HepG2 (cell line): ENCODE data around the gene SYAP1. TPM values are rescaled to one million over a fixed set of nuclear protein-coding genes. Genes with fewer than 3 reads are reported as not detected.

Experiments used
- ATAC-seq: fragments of 200-7000 bp; cut with Tn5 transposase; 3 replicates; pipeline ENCODE4 v1.9.1; 2020; ENCODE audit warnings: mild to moderate bottlenecking, moderate library complexity
- BruUV-seq: library from RNA; stranded (reverse); fragments of 400-500 nt; replicated peaks from 2 replicates; lab custom pipeline; 2021; lab: Mats Ljungman, UMichigan
- CTCF ChIA-PET: fragments of 300-600 bp; formaldehyde crosslinking; extraction: SDS; loops from one replicate; lab custom pipeline; 2021; ENCODE audit warnings: low total read pairs, inconsistent platforms, low intra/inter-chr PET ratio; lab: Yijun Ruan, JAX
- POLR2A ChIA-PET: fragments of 350-600 bp; sonication (Branson Sonifier 250); formaldehyde crosslinking; loops from one replicate; lab custom pipeline; 2020; ENCODE audit warnings: antibody characterized with exemption, inconsistent platforms; lab: Yijun Ruan, JAX
- DNase-seq: peaks from one replicate; pipeline ENCODE4 v3.0.0-alpha.2; 2015; ENCODE audit warnings: low spot score
- FAIRE-seq: peaks from 3 replicates; lab custom pipeline; 2011; peaks lifted over from hg19 to GRCh38; lab: Jason Lieb, UNC
- H2AFZ ChIP-seq: one replicate; pipeline ENCODE4 v1.6.1; 2011; ENCODE audit warnings: low read length, inconsistent platforms
- H3K27ac ChIP-seq: fragments of 300-600 bp; 3 replicates; pipeline ENCODE4 v1.8.0; 2011; ENCODE audit warnings: mixed run types, mild to moderate bottlenecking, mixed read lengths, low read length, inconsistent platforms; ENCODE audit not compliant: insufficient read depth; ENCODE audit errors: extremely low read length
- H3K27me3 ChIP-seq, 2 experiments: fragments of 200-600 bp in 1 of 2; 2 replicates in 1 of 2; 3 replicates in 1 of 2; pipeline versions ENCODE4 v1.6.0 to v1.8.0; 2011; ENCODE audit warnings: low read length in 2 of 2, mild to moderate bottlenecking in 2 of 2, moderate library complexity in 2 of 2, inconsistent platforms in 1 of 2; ENCODE audit not compliant: insufficient read depth in 2 of 2, control insufficient read depth in 1 of 2
- H3K36me3 ChIP-seq, 2 experiments: fragments of 200-600 bp in 1 of 2; replicated peaks in 1 of 2; 2 replicates in 1 of 2; 3 replicates in 1 of 2; pipeline versions ENCODE4 v1.5.1 to v1.8.0; 2011; ENCODE audit warnings: low read length in 2 of 2, inconsistent platforms in 1 of 2; ENCODE audit not compliant: insufficient read depth in 2 of 2, control insufficient read depth in 1 of 2
- H3K4me1 ChIP-seq: 2 replicates; pipeline ENCODE4 v1.5.1; 2012; ENCODE audit warnings: low read length, inconsistent platforms; ENCODE audit not compliant: insufficient read depth
- H3K4me2 ChIP-seq: 2 replicates; pipeline ENCODE4 v1.6.0; 2011; ENCODE audit warnings: low read depth, low read length, inconsistent platforms
- H3K4me3 ChIP-seq, 3 experiments: fragments of 200-600 bp in 1 of 3; sonication (generic), shearing (Covaris generic) in 1 of 3; replicated peaks in 1 of 3; 2 replicates each; pipeline ENCODE4 v1.5.1; 2011 to 2016; ENCODE audit warnings: low read length in 3 of 3, inconsistent platforms in 2 of 3, low read depth in 2 of 3, mild to moderate bottlenecking in 2 of 3, control low read depth in 1 of 3, mixed read lengths in 1 of 3; ENCODE audit not compliant: insufficient read depth in 1 of 3
- H3K79me2 ChIP-seq: one replicate; pipeline ENCODE4 v1.6.1; 2011; ENCODE audit warnings: low read length, inconsistent platforms; ENCODE audit not compliant: insufficient read depth
- H3K9ac ChIP-seq: 2 replicates; pipeline ENCODE4 v1.6.0; 2011; ENCODE audit warnings: mild to moderate bottlenecking, low read depth, low read length, inconsistent platforms; ENCODE audit not compliant: insufficient read depth
- H3K9me3 ChIP-seq: 2 replicates; pipeline ENCODE4 v1.5.1; 2012; ENCODE audit warnings: mild to moderate bottlenecking, low read length
- H4K20me1 ChIP-seq: 2 replicates; pipeline ENCODE4 v1.6.0; 2011; ENCODE audit warnings: inconsistent platforms, mild to moderate bottlenecking, low read length, moderate library complexity; ENCODE audit not compliant: insufficient read depth
- AKAP8 ChIP-seq: sonication (generic); formaldehyde crosslinking; IDR thresholded peaks from 2 replicates; pipeline ENCODE4 v1.5.1; 2020; ENCODE audit warnings: mild to moderate bottlenecking, missing genetic modification reagents
- CBX5 ChIP-seq: sonication (generic); formaldehyde crosslinking; IDR thresholded peaks from 2 replicates; pipeline ENCODE4 v1.4.0; 2020; ENCODE audit warnings: missing genetic modification reagents, borderline replicate concordance
- ETV5 ChIP-seq: IDR thresholded peaks from 2 replicates; pipeline ENCODE4 v1.6.1; 2018; ENCODE audit warnings: missing biosample characterization, missing genetic modification reagents, inconsistent platforms, borderline replicate concordance
- HIC2 ChIP-seq: sonication (generic); formaldehyde crosslinking; IDR thresholded peaks from 2 replicates; pipeline ENCODE4 v1.9.0; 2022; ENCODE audit warnings: low read depth, missing genetic modification reagents
- KLF9 ChIP-seq: IDR thresholded peaks from 2 replicates; pipeline ENCODE4 v1.6.1; 2016; ENCODE audit warnings: low read depth
- LCORL ChIP-seq, 2 experiments: fragments of 450-650 bp in 1 of 2; sonication (generic) in 1 of 2; formaldehyde crosslinking in 1 of 2; IDR thresholded peaks; 2 replicates each; pipeline versions ENCODE4 v1.5.0 to v1.6.1; 2017 to 2020; ENCODE audit warnings: antibody characterized with exemption in 1 of 2, missing genetic modification reagents in 1 of 2
- MAX ChIP-seq: IDR thresholded peaks from 2 replicates; pipeline ENCODE4 v1.6.1; 2012; ENCODE audit warnings: inconsistent platforms
- NFRKB ChIP-seq: fragments of 450-650 bp; IDR thresholded peaks from 2 replicates; pipeline ENCODE4 v1.6.1; 2017
- RFX3 ChIP-seq: IDR thresholded peaks from 2 replicates; pipeline ENCODE4 v1.6.1; 2016; ENCODE audit warnings: missing biosample characterization, missing genetic modification reagents
- THAP11 ChIP-seq: IDR thresholded peaks from 2 replicates; pipeline ENCODE4 v1.6.1; 2016; ENCODE audit warnings: missing biosample characterization, missing genetic modification reagents
- ZBTB10 ChIP-seq: sonication (generic); formaldehyde crosslinking; IDR thresholded peaks from 2 replicates; pipeline ENCODE4 v1.4.0; 2020; ENCODE audit warnings: missing genetic modification reagents, borderline replicate concordance
- ZFX ChIP-seq: sonication (generic); formaldehyde crosslinking; IDR thresholded peaks from 2 replicates; pipeline ENCODE4 v1.4.0; 2020; ENCODE audit warnings: mild to moderate bottlenecking, low read depth, missing genetic modification reagents, moderate library complexity
- ZNF605 ChIP-seq: sonication (generic); formaldehyde crosslinking; IDR thresholded peaks from 2 replicates; pipeline ENCODE4 v1.8.0; 2022; ENCODE audit warnings: mild to moderate bottlenecking, missing genetic modification reagents
- WGBS: methylation state at CpG from one replicate; pipeline ENCODE4 v1.1.6; 2017; ENCODE audit warnings: low lambda C conversion rate; 5-methylcytosine and 5-hydroxymethylcytosine counted together
- in situ Hi-C: cut with HindIII; loops from 2 replicates; pipeline ENCODE4 v1.10.0; 2017; ENCODE audit warnings: low pct_unique_long_range_greater_than_20kb; ENCODE audit not compliant: extremely low pct_ligation_motif_present
- intact Hi-C: fragments of 100-400 bp; cut with micrococcal nuclease; formaldehyde crosslinking; loops from one replicate; pipeline ENCODE4 v1.10.0; 2022; ENCODE audit not compliant: unreplicated experiment
- polyA plus RNA-seq, 8 experiments: library from polyadenylated mRNA; depleted of rRNA in 3 of 8; stranded (reverse) in 7 of 8; unstranded in 1 of 8; fragments of >200 nt; fragmentation: Illumina TruSeq in 4 of 8; extraction: Trizol in 4 of 8; gene quantifications; 2 replicates each; pipeline versions ENCODE4 v1.2.1 to v1.2.3, GENCODE V29; 2011 to 2016; ENCODE audit warnings: low read depth in 4 of 8, missing spikeins in 1 of 8, mixed read lengths in 1 of 8; ENCODE audit not compliant: insufficient read depth in 1 of 8
- total RNA-seq, 5 experiments: library from RNA; depleted of rRNA; stranded (reverse); fragments of >200 nt; fragmentation: Illumina TruSeq; extraction: Trizol; gene quantifications; 2 replicates each; pipeline ENCODE4 v1.2.3, GENCODE V29; 2016; ENCODE audit warnings: low read depth in 1 of 5

SYAP1 gene
- total and polyA plus RNA-seq, 2 of the 13 experiments (the other 11 are each of a cell fraction or from before 2014, with no cell fraction given): 4.9 to 18.5 TPM

- ChIA-PET CTCF (no interaction called here), POLR2A (interaction anchor here (1.7 to 2.4 kb wide), 4 partner anchors 8 to 60 kb away, joined by 5 to 23 read pairs (median 9); partner anchors contain the start of gene SYAP1)
- peak; percentile 36 for ATAC-seq
Observed at GRCh38 chrX:16711219-16711811, 8.1 kb upstream of the SYAP1 start.

GRCh38 chrX:16711893-16712547, 7.4 kb upstream of the SYAP1 start:
- Histone ChIP-seq H3K9ac (peak overlapping the region; percentile 80), H3K4me3 (peak overlapping the region; percentile 77 to 81 (median 77); a peak in 5 of 6 replicates), H3K9me3 (no peaks in the 10 kb centered on the region), H3K27ac (peak overlapping the region; percentile 90), H3K36me3 (no peaks in the 10 kb centered on the region), H3K27me3 (no peaks in the 10 kb centered on the region; a peak in 1 of 5 replicates), H3K4me1 (peaks cover 32% of the 10 kb centered on the region), H4K20me1 (no peaks in the 10 kb centered on the region), H3K4me2 (peak overlapping the region; percentile 80), H3K79me2 (peaks cover 8% of the 10 kb centered on the region), H2AFZ (no peak overlapping the region)
- intact Hi-C loops: loop anchor here (10.0 kb wide), 2 partner anchors 73 to 1837 kb away; partner anchors contain the start of genes FANCB, MOSPD2 and TXLNG
- CTCF ChIA-PET: no interaction called here
- ATAC-seq (peak; percentile 76), FAIRE-seq (no peak), DNase-seq (no peak)
- POLR2A ChIA-PET: interaction anchor here (0.6 to 2.4 kb wide), 8 partner anchors 9 to 245 kb away, joined by 3 to 23 read pairs (median 4); no protein-coding TSS in a partner anchor
- BruUV-seq: no TSS peak
- in situ Hi-C loops: no loop called here
- no CpG with 5 or more reads among the region's 67 CpGs for WGBS
- TF ChIP-seq HIC2 (CRISPR knock-in tag): no peak
- TF ChIP-seq AKAP8 (CRISPR knock-in tag): no peak
- no peak for TF ChIP-seq NFRKB
- TF ChIP-seq ZBTB10 (CRISPR knock-in tag): no peak
- no peak for TF ChIP-seq RFX3 (CRISPR knock-in tag)
- TF ChIP-seq THAP11 (CRISPR knock-in tag): 0 out of 2 replicates have a peak, but pooled peaks have one; percentile 9
- TF ChIP-seq ZFX (CRISPR knock-in tag): no peak; the same call in 1 of the 2 replicates
- TF ChIP-seq CBX5 (CRISPR knock-in tag): no peak

More at GRCh38 chrX:16711219-16711811, 8.1 kb upstream of the SYAP1 start:
- TF ChIP-seq ETV5 (CRISPR knock-in tag): peak; percentile 63; the same call in 1 of the 2 replicates
- TF ChIP-seq KLF9 (CRISPR knock-in tag): no peak
- 0 out of 2 replicates have a peak, but pooled peaks have one; percentile 41 for TF ChIP-seq MAX
- TF ChIP-seq LCORL (IDR thresholded peaks at IDR 0.05): no peak
- 0 out of 2 replicates have a peak, but pooled peaks have one; percentile 21 for TF ChIP-seq LCORL (CRISPR knock-in tag; IDR thresholded peaks at IDR 0.05)
- 0 out of 2 replicates have a peak, but pooled peaks have one; percentile 30 for TF ChIP-seq ZNF605 (CRISPR knock-in tag)
- Histone ChIP-seq H3K9ac (peak overlapping the region; percentile 80), H3K27ac (peak overlapping the region; percentile 90), H3K27me3 (no peaks in the 10 kb centered on the region; a peak in 1 of 5 replicates), H3K36me3 (no peaks in the 10 kb centered on the region), H3K4me3 (peak overlapping the region; percentile 77 to 81 (median 77)), H3K79me2 (peaks cover 8% of the 10 kb centered on the region), H3K9me3 (no peaks in the 10 kb centered on the region), H3K4me2 (peak overlapping the region; percentile 80), H2AFZ (no peak overlapping the region), H4K20me1 (no peaks in the 10 kb centered on the region), H3K4me1 (peaks cover 32% of the 10 kb centered on the region)
- BruUV-seq: no TSS peak
- FAIRE-seq: peak; percentile 78
- in situ Hi-C loops: no loop called here
- 8% methylated on average over 9 of the region's 9 CpGs for WGBS
- intact Hi-C loops: loop anchor here (10.0 kb wide), 2 partner anchors 73 to 1837 kb away; partner anchors contain the start of genes FANCB, MOSPD2 and TXLNG
- peak; percentile 21 for DNase-seq
